RKO (cell line): ENCODE results near the gene TSPAN15.
"Not testable (repeated sequence)": the region's sequence is repeated elsewhere in the genome, so short reads cannot be mapped to it uniquely, and the experiment has no call there.

Experiments used
- DNase-seq: peaks from one replicate; pipeline ENCODE4 v3.0.0-alpha.2; 2016; ENCODE audit warnings: low spot score

TSPAN15 gene

GRCh38 chr10:69446650-69447151, 4.6 kb upstream of the TSPAN15 start:
- DNase-seq, result peak; percentile 64

GRCh38 chr10:69449841-69450240, 1.4 kb upstream of the TSPAN15 start:
- DNase-seq, result peak; percentile 74

- not testable (repeated sequence) for DNase-seq
Observed at GRCh38 chr10:69450395-69450794, 870 bp upstream of the TSPAN15 start.

- DNase-seq, result no peak
Observed at GRCh38 chr10:69451784-69452251, 553 bp downstream of the TSPAN15 start.

- DNase-seq, result no peak
Observed at GRCh38 chr10:69452676-69453415, 1.6 kb downstream of the TSPAN15 start.

- DNase-seq, result no peak
Observed at GRCh38 chr10:69453795-69454194, 2.5 kb downstream of the TSPAN15 start.

GRCh38 chr10:69455006-69455763, 3.9 kb downstream of the TSPAN15 start:
- DNase-seq, result no peak

- DNase-seq, result peak; percentile 59
Observed at GRCh38 chr10:69456880-69457693, 5.8 kb downstream of the TSPAN15 start.

- DNase-seq, result peak; percentile 23
Observed at GRCh38 chr10:69457771-69458237, 6.5 kb downstream of the TSPAN15 start.

GRCh38 chr10:69458430-69459100, 7.3 kb downstream of the TSPAN15 start:
- no peak for DNase-seq

- DNase-seq, result no peak
Observed at GRCh38 chr10:69459101-69459790, 8.0 kb downstream of the TSPAN15 start.

GRCh38 chr10:69459893-69460575, 8.8 kb downstream of the TSPAN15 start:
- no peak for DNase-seq

- DNase-seq, result no peak
Observed at GRCh38 chr10:69460576-69461242, 9.4 kb downstream of the TSPAN15 start.

- DNase-seq, result no peak
Observed at GRCh38 chr10:69461243-69462025, 10.2 kb downstream of the TSPAN15 start.

GRCh38 chr10:69463886-69464285, 12.6 kb downstream of the TSPAN15 start:
- DNase-seq, result no peak

GRCh38 chr10:69464401-69464800, 13.1 kb downstream of the TSPAN15 start:
- DNase-seq, result no peak

- DNase-seq, result no peak
Observed at GRCh38 chr10:69464801-69465401, 13.6 kb downstream of the TSPAN15 start.

- no peak for DNase-seq
Observed at GRCh38 chr10:69465457-69466157, 14.3 kb downstream of the TSPAN15 start.
